Fibroblast of lung (primary cell): ENCODE results near the gene KCTD10. TPM values are rescaled to one million over a fixed set of nuclear protein-coding genes. Genes with fewer than 3 reads are reported as not detected.

Experiments
- DNase-seq, 2 donors: peaks; one replicate each; pipeline versions ENCODE4 v3.0.0 to v3.0.0-alpha.2; 2010; ENCODE audit warnings: low read depth in 2 of 2
- H2AFZ ChIP-seq: 2 replicates; pipeline ENCODE4 v1.5.1; 2012; ENCODE audit warnings: low read length, control low read depth, inconsistent platforms
- H3K27ac ChIP-seq: 2 replicates; pipeline ENCODE4 v1.5.1; 2011; ENCODE audit warnings: low read length, control low read depth; ENCODE audit not compliant: insufficient read depth
- H3K27me3 ChIP-seq: 2 replicates; pipeline ENCODE4 v1.5.1; 2011; ENCODE audit warnings: mild to moderate bottlenecking, low read length; ENCODE audit not compliant: control insufficient read depth, insufficient read depth
- H3K36me3 ChIP-seq: 2 replicates; pipeline ENCODE4 v1.5.1; 2011; ENCODE audit warnings: low read length; ENCODE audit not compliant: control insufficient read depth, insufficient read depth
- H3K4me1 ChIP-seq: 2 replicates; pipeline ENCODE4 v1.5.1; 2011; ENCODE audit warnings: low read length; ENCODE audit not compliant: control insufficient read depth, insufficient read depth; ENCODE audit errors: extremely low read depth
- H3K4me2 ChIP-seq: 2 replicates; pipeline ENCODE4 v1.5.1; 2011; ENCODE audit warnings: low read length, control low read depth; ENCODE audit not compliant: insufficient read depth; ENCODE audit errors: extremely low read depth
- H3K4me3 ChIP-seq, 4 experiments: fragments of 200-600 bp in 1 of 4; sonication (generic) in 1 of 4; replicated peaks in 1 of 4; 2 replicates each; pipeline ENCODE4 v1.5.1; 2011 to 2016; ENCODE audit warnings: low read length in 4 of 4, low read depth in 3 of 4, mild to moderate bottlenecking in 3 of 4, control low read depth in 2 of 4, inconsistent platforms in 1 of 4, mixed read lengths in 1 of 4; ENCODE audit not compliant: insufficient read depth in 1 of 4; ENCODE audit errors: control extremely low read depth in 1 of 4
- H3K79me2 ChIP-seq: 2 replicates; pipeline ENCODE4 v1.5.1; 2012; ENCODE audit warnings: mild to moderate bottlenecking, low read length, inconsistent platforms; ENCODE audit not compliant: control insufficient read depth, insufficient read depth
- H3K9ac ChIP-seq: 2 replicates; pipeline ENCODE4 v1.5.1; 2011; ENCODE audit warnings: mild to moderate bottlenecking, low read length, control low read depth; ENCODE audit not compliant: insufficient read depth
- H3K9me3 ChIP-seq: 2 replicates; pipeline ENCODE4 v1.5.1; 2012; ENCODE audit warnings: low read depth, low read length; ENCODE audit not compliant: control insufficient read depth, insufficient read depth
- H4K20me1 ChIP-seq: 2 replicates; pipeline ENCODE4 v1.5.1; 2011; ENCODE audit warnings: low read length; ENCODE audit not compliant: control insufficient read depth, insufficient read depth; ENCODE audit errors: extremely low read depth
- CTCF ChIP-seq, 2 donors: IDR thresholded peaks in 1 of 2; conservative IDR thresholded peaks in 1 of 2; 1 replicate in 1 of 2; 2 replicates in 1 of 2; pipeline ENCODE4 v1.5.1; 2011 to 2012; ENCODE audit warnings: low read length in 2 of 2, control low read depth in 1 of 2, inconsistent platforms in 1 of 2, low read depth in 1 of 2, mild to moderate bottlenecking in 1 of 2
- EZH2 ChIP-seq: IDR thresholded peaks from 2 replicates; pipeline ENCODE4 v1.5.1; 2012; ENCODE audit warnings: low read length, control low read depth, mild to moderate bottlenecking; ENCODE audit errors: missing control alignments
- polyA plus RNA-seq, 2 donors: library from polyadenylated mRNA; depleted of rRNA in 1 of 2; stranded (reverse) in 1 of 2; unstranded in 1 of 2; fragments of >200 nt; gene quantifications; 2 replicates each; pipeline ENCODE4 v1.2.1, GENCODE V29; 2011 to 2012; ENCODE audit warnings: missing spikeins in 1 of 2
- total RNA-seq: library from RNA; depleted of rRNA; stranded (reverse); fragments of >200 nt; gene quantifications from 2 replicates; pipeline ENCODE4 v1.2.1, GENCODE V29; 2014

The KCTD10 gene
- total and polyA plus RNA-seq, 2 donors (not counting 1 experiment from before 2014, with no cell fraction given) = 106 to 190 TPM

GRCh38 chr12:109452489-109452888, 24.6 kb downstream of the KCTD10 start:
- no peaks in the 10 kb centered on the region for H3K9me3 ChIP-seq
- H3K4me3 ChIP-seq = no peak overlapping the region
- peaks cover 59% of the 10 kb centered on the region for H3K79me2 ChIP-seq
- H3K4me2 ChIP-seq = no peak overlapping the region
- H4K20me1 ChIP-seq = no peaks in the 10 kb centered on the region
- H3K27ac ChIP-seq = no peak overlapping the region
- H3K36me3 ChIP-seq = peaks cover 30% of the 10 kb centered on the region
- H3K9ac ChIP-seq = no peak overlapping the region
- H2AFZ ChIP-seq = no peak overlapping the region
- H3K27me3 ChIP-seq = no peaks in the 10 kb centered on the region
- TF ChIP-seq CTCF (conservative IDR thresholded peaks at IDR 0.05 in 1 of 2, IDR thresholded peaks at IDR 0.05 in 1 of 2; ENCODE audit: low read depth in 1 of 2, low read length in 2 of 2) (no peak), EZH2 (no peak)
- peaks cover 6% of the 10 kb centered on the region for H3K4me1 ChIP-seq
- DNase-seq = no peak

GRCh38 chr12:109451400-109451799, 25.7 kb downstream of the KCTD10 start:
- H3K4me2 ChIP-seq = no peak overlapping the region
- H3K27ac ChIP-seq = no peak overlapping the region
- H3K27me3 ChIP-seq = no peaks in the 10 kb centered on the region
- H3K4me3 ChIP-seq = no peak overlapping the region
- H3K36me3 ChIP-seq = peaks cover 29% of the 10 kb centered on the region
- H3K9ac ChIP-seq = no peak overlapping the region
- TF ChIP-seq CTCF (conservative IDR thresholded peaks at IDR 0.05 in 1 of 2, IDR thresholded peaks at IDR 0.05 in 1 of 2; ENCODE audit: low read depth in 1 of 2, low read length in 2 of 2) (no peak), EZH2 (no peak)
- H3K4me1 ChIP-seq = peaks cover 6% of the 10 kb centered on the region
- H2AFZ ChIP-seq = no peak overlapping the region
- no peaks in the 10 kb centered on the region for H3K9me3 ChIP-seq
- no peaks in the 10 kb centered on the region for H4K20me1 ChIP-seq
- DNase-seq = no peak
- peaks cover 54% of the 10 kb centered on the region for H3K79me2 ChIP-seq

GRCh38 chr12:109450980-109451379, 26.1 kb downstream of the KCTD10 start:
- H3K27ac ChIP-seq = no peak overlapping the region
- DNase-seq = no peak
- H3K4me3 ChIP-seq = no peak overlapping the region

More at GRCh38 chr12:109450980-109451379, 26.1 kb downstream of the KCTD10 start:
- no peak for TF ChIP-seq EZH2
- no peak for TF ChIP-seq CTCF (conservative IDR thresholded peaks at IDR 0.05 in 1 of 2, IDR thresholded peaks at IDR 0.05 in 1 of 2; ENCODE audit: low read depth in 1 of 2, low read length in 2 of 2)
- Histone ChIP-seq H3K4me2 (no peak overlapping the region), H4K20me1 (no peaks in the 10 kb centered on the region), H3K4me1 (peaks cover 6% of the 10 kb centered on the region), H3K79me2 (peaks cover 50% of the 10 kb centered on the region), H3K9ac (no peak overlapping the region), H3K36me3 (peaks cover 27% of the 10 kb centered on the region), H3K9me3 (no peaks in the 10 kb centered on the region), H3K27me3 (no peaks in the 10 kb centered on the region), H2AFZ (no peak overlapping the region)
